Mammary epithelial cell (primary cell): Measurements from ENCODE around the gene TXLNB.

Experiments
- EZH2 ChIP-seq: IDR thresholded peaks from 2 replicates; pipeline ENCODE4 v1.6.1; 2012; ENCODE audit warnings: low read length, inconsistent platforms, borderline replicate concordance
- TF ChIP-seq, protein P1 (sequence below), 2 donors: IDR thresholded peaks in 1 of 2; conservative IDR thresholded peaks in 1 of 2; 2 replicates each; pipeline ENCODE4 v1.5.1; 2011 to 2012; ENCODE audit warnings: inconsistent platforms in 2 of 2, low read length in 2 of 2, mild to moderate bottlenecking in 2 of 2, control low read depth in 1 of 2, low read depth in 1 of 2; ENCODE audit not compliant: insufficient read depth in 1 of 2; ENCODE audit errors: extremely low read depth in 1 of 2

DNA sequence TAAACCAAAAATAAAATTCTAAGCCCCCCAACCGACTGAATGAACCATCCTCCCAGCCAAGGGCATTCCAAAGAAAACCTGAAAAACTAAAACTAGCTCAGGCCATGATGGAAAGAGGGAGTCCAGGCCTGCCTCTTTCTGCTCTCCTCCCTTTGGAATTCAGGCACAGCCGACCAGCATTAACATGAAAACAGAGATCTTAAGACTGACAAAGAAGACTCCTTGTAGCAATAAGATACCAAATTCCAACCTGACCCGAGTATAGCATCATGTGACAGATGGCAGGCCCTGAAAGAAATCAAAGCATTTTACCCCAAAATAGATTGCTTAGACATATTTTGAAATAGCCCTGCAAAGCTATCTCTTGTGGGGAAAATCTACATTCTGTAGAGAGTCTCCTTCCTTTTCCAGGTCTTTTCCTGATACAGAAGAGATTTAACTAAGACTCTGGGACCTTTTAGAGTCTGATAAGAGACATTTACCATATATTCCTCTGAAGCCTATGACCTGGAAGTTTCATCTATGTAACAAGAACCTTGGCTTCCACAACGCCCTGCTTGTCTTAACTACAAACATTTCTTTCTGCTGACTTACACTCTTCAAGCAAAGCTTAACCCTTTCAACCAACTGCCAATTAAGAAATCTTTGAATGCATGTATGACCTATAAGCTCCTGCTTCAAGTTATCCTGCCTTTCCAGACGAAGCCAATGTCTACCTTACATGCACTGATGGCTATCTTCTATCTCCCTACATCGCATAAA is 22.2 kb upstream of the TXLNB start:
- TF ChIP-seq, protein P1, sequence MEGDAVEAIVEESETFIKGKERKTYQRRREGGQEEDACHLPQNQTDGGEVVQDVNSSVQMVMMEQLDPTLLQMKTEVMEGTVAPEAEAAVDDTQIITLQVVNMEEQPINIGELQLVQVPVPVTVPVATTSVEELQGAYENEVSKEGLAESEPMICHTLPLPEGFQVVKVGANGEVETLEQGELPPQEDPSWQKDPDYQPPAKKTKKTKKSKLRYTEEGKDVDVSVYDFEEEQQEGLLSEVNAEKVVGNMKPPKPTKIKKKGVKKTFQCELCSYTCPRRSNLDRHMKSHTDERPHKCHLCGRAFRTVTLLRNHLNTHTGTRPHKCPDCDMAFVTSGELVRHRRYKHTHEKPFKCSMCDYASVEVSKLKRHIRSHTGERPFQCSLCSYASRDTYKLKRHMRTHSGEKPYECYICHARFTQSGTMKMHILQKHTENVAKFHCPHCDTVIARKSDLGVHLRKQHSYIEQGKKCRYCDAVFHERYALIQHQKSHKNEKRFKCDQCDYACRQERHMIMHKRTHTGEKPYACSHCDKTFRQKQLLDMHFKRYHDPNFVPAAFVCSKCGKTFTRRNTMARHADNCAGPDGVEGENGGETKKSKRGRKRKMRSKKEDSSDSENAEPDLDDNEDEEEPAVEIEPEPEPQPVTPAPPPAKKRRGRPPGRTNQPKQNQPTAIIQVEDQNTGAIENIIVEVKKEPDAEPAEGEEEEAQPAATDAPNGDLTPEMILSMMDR (conservative IDR thresholded peaks at IDR 0.05 in 1 of 2, IDR thresholded peaks at IDR 0.05 in 1 of 2; ENCODE audit: extremely low read depth in 1 of 2, insufficient read depth in 1 of 2, low read depth in 1 of 2, low read length in 2 of 2): no peak
- no peak for TF ChIP-seq EZH2
